HG03460 (cell line): Measurements from ENCODE around the gene ACTR3.
"Not testable (repeated sequence)": the region's sequence is repeated elsewhere in the genome, so short reads cannot be mapped to it uniquely, and the experiment has no call there.

Source experiments
- ATAC-seq: cut with Tn5 transposase; IDR thresholded peaks from one replicate; pipeline ENCODE4 v1.9.1; 2021; ENCODE audit not compliant: unreplicated experiment

The ACTR3 gene

GRCh38 chr2:113899166-113899565 lies 9.3 kb downstream of the ACTR3 start:
- ATAC-seq, result no peak

- no peak for ATAC-seq
These were observed 12.1 kb downstream of the ACTR3 start for GRCh38 chr2:113901943-113902342.

GRCh38 chr2:113905886-113906285 lies 16.0 kb downstream of the ACTR3 start:
- ATAC-seq, result no peak

DNA sequence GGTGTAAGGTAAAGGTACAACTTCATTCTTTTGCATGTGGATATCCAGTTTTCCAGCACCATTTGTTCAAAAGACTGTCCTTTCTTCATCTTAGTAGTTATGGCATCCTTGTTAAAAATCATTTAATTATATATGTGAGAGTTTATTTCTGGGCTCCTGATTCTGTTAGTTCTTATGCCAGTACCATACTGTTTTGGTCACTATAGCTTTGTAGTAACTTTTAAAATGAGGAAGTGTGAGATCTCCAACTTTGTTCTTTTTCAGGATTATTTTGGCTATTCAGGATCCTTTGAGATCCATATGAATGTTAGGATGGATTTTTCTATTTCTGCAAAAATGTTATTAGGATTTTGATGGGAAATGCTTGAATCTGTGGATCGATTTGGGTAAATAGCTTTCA lies 16.8 kb downstream of the ACTR3 start:
- no peak for ATAC-seq

- no peak for ATAC-seq
These were observed 17.4 kb downstream of the ACTR3 start for GRCh38 chr2:113907297-113907696.

DNA sequence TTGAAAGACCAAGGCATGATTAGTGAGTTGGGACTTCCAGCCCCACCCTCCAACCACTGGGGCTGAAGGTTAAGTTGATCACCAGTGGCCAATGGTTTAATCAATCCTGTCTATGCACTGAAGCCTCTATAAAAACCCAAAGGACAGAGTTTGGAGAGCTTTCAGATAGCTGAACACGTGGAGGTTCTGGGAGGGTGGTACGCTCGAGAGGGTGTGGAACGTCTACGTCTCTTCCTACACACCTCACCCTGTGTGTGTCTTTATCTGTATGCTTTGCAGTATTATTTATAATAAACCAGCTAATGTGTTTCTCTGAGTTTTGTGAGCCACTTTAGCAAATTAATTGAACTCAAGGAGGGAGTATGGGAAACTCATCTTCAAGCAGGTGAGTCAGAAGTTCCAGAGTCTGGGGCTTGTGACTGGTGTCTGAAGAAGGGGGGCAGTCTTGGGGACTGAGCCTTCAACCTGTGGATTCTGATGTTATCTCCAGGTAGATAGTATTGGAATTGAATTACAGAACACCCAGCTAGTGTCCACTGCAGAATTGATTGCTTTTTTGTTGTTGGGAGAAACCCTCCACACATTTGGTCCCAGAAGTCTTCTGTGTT lies 20.3 kb downstream of the ACTR3 start:
- ATAC-seq, result peak; percentile 30

DNA sequence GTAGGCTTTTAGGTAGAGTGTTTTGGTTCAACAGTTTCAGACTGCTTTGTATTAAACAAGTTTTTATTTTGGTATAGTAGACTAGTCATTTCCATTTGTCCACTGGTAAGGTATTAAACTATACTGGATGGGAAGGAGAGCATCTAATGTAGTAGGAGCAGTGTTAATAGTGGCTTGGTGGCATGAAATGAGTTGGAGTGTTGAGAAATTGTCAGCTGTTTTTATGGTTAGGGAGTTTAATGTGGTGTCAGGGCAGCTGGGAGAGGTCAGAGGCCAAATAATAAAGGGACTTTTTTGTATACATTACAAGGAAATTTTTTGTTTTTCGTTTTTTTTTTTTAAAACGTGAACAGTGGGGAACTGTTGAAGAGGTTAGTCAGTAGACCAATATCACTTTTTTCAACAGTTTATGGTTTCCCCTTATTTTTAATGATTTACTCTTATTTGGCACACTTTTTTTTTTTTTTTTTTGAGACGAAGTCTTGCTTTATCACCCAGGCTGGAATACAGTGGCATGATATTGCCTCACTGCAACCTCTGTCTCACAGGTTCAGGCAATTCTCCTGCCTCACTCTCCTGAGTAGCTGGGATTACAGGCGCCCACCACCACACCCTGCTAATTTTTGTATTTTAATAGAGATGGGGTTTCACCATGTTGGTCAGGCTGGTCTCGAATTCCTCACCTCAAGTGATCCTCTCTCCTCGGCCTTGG lies 21.2 kb downstream of the ACTR3 start:
- ATAC-seq, result peak; percentile 67

DNA sequence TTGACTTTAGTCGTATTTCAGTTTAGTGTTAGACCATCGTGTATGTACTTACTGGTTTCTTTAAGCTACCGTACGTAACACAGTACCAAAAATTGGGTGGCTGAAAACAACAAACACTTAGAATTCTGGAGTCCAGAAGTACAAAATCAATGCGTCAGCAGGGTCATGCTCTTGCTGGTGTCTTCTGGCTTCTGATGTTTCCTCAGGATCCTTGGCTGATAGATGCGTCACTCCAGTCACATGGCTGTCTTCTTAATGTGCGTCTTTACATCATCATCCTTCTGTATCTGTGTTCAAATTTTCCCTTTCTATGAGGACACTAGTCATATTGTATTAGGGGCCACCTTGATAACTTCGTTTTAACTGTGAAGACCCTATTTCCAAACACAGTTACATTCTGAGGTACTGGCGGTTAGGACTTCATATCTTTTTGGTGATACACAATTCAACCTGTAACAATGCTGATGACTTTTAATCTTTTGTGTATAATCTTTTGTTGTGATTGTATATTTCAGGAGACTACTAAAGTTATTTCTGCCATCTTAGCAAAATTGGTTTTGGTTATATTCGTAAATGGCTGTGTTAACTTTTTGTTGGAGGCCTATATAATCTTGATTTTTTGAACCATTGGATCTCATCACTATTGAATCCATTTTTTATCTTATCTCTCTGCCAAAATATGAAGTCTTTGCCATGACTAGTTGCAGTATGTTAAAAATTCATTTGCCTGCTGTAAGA lies 25.4 kb downstream of the ACTR3 start:
- ATAC-seq, result no peak

- no peak for ATAC-seq
These were observed 28.3 kb downstream of the ACTR3 start for GRCh38 chr2:113918229-113918628.

GRCh38 chr2:113920996-113921395 lies 31.1 kb downstream of the ACTR3 start:
- ATAC-seq, result no peak

DNA sequence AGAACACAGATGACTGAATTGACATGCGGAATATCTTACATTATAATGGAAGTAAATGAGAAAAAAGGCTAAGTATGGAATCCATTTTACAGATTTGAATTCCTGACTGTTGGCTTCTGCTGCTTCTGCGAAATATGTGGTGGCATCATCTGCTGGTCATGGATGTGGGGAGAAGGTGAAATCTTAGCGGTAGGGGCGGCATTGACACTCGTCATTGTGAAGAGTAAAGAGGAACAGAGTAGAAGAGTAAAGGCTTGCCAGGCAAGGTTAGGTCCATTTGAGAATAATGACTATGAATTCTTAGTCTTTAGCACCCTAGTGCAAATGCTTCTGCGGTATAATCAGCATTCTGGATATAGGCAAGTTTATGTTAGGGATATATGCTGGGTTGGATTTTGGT lies 32.4 kb downstream of the ACTR3 start:
- no peak for ATAC-seq

DNA sequence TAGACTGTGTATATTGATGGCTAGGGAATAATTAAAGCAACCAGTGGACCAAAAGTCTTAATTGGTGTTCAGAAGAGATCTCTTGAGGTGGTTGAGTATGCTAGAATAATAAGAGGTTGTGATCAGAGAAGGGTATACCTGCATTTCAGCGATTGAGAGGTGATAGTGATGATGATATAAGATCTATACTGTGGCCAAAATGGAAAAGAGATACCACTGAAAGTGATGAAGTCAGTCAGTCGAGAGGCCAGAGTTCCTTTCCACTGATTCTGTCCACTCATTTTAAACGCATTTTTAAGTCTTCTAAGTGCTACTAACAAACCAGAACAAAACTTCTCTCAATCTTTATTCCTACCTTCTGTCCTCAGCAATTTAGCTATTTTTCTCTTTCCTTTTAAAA lies 32.9 kb downstream of the ACTR3 start:
- ATAC-seq, result no peak

- ATAC-seq, result no peak
These were observed 36.0 kb downstream of the ACTR3 start for GRCh38 chr2:113925884-113926283.

GRCh38 chr2:113926314-113926713 lies 36.4 kb downstream of the ACTR3 start:
- no peak for ATAC-seq

DNA sequence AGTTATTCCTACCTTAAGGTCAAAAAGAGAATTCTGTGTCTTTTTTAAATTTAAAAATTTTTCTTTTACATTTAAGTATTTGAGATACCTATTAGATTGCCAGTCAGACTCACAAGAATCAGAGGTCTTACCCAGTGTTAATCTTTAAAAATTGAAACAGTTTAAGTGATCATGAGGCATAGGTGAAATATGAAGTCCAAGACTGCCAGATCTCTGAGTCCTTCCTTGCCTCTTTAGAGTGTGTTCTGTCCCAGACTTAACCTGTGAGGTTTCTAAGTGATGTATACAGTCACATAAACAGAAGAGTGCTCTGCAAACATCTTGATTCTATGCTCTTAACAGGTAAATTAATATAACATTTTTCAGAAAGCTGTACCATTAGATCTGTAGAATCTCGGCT lies 40.6 kb downstream of the ACTR3 start:
- no peak for ATAC-seq

DNA sequence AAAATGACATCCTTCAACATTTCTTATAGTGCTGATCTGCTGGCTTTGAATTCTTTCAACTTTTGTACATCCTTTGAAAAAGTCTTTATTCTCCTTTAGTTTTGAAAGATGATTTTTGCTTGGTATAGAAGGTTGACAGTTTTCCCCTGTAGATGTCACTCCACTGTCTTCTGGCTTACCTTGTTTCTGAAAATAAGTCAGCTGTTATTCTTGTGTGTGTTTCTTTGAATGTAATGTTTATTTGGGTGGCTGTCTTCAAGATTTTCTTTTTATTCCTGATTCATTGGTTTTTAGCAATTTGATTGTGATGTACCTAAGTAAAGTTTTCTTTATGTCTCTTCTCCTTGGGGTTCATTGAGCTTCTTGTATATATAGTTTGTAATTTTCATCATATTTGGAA lies 47.6 kb downstream of the ACTR3 start:
- no peak for ATAC-seq

GRCh38 chr2:113940891-113941290 lies 51.0 kb downstream of the ACTR3 start:
- ATAC-seq, result no peak

DNA sequence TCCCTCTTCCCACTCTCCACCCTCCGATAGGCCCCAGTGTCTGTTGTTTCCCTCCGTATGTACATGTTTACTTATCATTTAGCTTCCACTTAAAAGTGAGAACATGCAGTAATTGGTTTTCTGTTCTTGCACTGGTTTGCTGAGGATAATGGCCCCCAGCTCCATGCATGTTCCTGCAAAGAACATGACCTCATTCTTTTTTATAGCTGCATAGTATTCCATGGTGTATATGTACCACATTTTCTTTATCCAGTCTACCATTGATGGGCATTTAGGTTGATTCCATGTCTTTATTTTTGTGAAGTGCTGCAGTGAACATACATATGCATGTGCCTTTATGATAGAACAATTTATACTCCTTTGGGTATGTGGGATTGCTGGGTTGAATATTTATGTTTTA lies 55.9 kb downstream of the ACTR3 start:
- ATAC-seq, result not testable (repeated sequence)

GRCh38 chr2:113950906-113951305 lies 61.0 kb downstream of the ACTR3 start:
- ATAC-seq, result not testable (repeated sequence)

DNA sequence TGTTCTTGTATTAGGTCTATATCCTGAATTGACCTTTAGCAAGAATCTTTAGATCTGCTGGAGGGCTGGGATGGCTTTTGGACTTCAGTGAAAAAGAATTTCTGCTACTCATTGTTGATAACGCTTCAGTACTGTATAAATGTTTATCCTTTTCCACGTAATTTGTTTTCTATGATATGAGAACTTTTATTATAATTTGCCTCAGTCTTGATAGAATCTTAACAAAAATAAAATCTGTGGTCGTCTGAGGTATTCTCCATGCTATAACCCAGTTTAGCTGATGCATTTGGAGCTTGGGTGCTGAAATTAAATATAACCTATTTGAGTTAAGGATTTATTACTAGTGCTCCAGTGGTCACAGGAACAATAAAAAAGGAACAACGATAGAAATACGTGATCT lies 71.1 kb downstream of the ACTR3 start:
- no peak for ATAC-seq

DNA sequence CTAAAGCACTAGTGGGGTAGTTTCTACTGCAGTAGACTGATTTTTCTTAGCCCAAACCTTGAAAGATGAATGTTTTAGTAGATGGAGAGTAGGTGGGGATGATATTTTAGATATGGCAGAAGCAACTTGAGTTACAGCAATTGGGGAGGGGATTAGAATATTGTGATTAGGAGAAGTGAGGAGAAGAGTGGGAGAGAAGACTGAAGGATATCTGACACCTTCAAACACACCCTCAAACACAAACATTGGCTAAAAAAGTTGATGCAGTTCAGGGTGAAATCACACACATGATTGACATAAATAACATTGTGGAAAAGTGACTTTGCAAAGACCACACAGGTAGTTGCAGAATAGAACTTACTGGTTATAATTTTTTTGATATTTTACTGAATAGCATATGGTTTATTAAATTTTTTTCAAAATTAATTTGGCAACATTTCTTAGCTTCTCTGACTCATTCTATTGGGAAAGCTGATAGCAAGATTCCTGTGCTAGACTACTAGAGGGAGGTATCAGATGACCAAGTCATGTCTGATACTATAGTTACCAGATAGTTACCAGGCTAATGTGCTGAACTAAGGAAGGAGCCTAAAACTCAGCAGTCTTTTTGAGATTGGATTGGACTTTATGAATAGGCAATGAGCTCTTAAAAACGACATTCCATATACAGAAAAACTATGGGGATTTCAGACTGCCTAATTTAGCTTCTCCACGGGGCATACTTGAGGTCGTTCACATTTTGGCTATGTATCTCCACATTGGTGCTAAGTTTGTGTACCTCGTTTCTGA lies 73.0 kb downstream of the ACTR3 start:
- ATAC-seq, result no peak
